ENCODE results near the gene USP47. TPM values are rescaled to one million over a fixed set of nuclear protein-coding genes. Genes with fewer than 3 reads are reported as not detected.

The USP47 gene
- total RNA-seq, 1 experiment from 2014 or later = 39.2 TPM

DNA sequence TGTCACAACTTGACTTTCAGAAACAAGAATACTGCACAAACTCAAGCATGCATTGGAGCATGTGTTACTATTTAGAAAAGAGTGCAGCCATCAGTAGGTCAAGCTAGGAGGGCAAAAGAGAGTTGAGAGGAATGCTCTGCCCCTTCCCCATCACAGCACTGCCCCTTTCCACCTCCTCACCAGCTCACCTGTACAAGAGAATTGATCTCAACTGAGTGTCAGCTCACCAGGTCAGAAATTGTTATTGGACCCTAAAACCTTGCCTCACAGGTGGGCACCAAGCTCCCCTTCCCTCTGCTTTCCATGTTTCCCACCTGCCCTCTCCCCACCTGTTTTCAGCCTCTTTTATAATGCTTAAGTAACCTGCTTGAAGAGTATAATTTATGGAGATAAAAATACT lies 117.8 kb downstream of the USP47 start:
- no peak overlapping the region for H3K4me3 ChIP-seq (ENCODE audit: low read depth in 2 of 2, low read length in 2 of 2)
- H3K27me3 ChIP-seq (ENCODE audit: control insufficient read depth, insufficient read depth, low read length) = no peaks in the 10 kb centered on the region
- peaks cover 19% of the 10 kb centered on the region for H3K36me3 ChIP-seq (ENCODE audit: control insufficient read depth, insufficient read depth, low read length)
- ChIA-PET POLR2A (no interaction called here), CTCF (no interaction called here)
- in situ Hi-C loops (cut with HindIII; ENCODE audit: low pct_unique_long_range_greater_than_20kb, low sequenced_read_pairs) = no loop called here
- TF ChIP-seq, protein P1, sequence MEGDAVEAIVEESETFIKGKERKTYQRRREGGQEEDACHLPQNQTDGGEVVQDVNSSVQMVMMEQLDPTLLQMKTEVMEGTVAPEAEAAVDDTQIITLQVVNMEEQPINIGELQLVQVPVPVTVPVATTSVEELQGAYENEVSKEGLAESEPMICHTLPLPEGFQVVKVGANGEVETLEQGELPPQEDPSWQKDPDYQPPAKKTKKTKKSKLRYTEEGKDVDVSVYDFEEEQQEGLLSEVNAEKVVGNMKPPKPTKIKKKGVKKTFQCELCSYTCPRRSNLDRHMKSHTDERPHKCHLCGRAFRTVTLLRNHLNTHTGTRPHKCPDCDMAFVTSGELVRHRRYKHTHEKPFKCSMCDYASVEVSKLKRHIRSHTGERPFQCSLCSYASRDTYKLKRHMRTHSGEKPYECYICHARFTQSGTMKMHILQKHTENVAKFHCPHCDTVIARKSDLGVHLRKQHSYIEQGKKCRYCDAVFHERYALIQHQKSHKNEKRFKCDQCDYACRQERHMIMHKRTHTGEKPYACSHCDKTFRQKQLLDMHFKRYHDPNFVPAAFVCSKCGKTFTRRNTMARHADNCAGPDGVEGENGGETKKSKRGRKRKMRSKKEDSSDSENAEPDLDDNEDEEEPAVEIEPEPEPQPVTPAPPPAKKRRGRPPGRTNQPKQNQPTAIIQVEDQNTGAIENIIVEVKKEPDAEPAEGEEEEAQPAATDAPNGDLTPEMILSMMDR (IDR thresholded peaks at IDR 0.05) = no peak
- TF ChIP-seq, protein P2, sequence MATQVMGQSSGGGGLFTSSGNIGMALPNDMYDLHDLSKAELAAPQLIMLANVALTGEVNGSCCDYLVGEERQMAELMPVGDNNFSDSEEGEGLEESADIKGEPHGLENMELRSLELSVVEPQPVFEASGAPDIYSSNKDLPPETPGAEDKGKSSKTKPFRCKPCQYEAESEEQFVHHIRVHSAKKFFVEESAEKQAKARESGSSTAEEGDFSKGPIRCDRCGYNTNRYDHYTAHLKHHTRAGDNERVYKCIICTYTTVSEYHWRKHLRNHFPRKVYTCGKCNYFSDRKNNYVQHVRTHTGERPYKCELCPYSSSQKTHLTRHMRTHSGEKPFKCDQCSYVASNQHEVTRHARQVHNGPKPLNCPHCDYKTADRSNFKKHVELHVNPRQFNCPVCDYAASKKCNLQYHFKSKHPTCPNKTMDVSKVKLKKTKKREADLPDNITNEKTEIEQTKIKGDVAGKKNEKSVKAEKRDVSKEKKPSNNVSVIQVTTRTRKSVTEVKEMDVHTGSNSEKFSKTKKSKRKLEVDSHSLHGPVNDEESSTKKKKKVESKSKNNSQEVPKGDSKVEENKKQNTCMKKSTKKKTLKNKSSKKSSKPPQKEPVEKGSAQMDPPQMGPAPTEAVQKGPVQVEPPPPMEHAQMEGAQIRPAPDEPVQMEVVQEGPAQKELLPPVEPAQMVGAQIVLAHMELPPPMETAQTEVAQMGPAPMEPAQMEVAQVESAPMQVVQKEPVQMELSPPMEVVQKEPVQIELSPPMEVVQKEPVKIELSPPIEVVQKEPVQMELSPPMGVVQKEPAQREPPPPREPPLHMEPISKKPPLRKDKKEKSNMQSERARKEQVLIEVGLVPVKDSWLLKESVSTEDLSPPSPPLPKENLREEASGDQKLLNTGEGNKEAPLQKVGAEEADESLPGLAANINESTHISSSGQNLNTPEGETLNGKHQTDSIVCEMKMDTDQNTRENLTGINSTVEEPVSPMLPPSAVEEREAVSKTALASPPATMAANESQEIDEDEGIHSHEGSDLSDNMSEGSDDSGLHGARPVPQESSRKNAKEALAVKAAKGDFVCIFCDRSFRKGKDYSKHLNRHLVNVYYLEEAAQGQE (IDR thresholded peaks at IDR 0.05; ENCODE audit: insufficient read depth in 1 of 2, low read depth in 2 of 2, low read length in 1 of 2) = no peak
- TF ChIP-seq POLR2AphosphoS5 (IDR thresholded peaks at IDR 0.05; ENCODE audit: low read depth, low read length) (no peak), SIN3A (IDR thresholded peaks at IDR 0.05; ENCODE audit: borderline replicate concordance, insufficient read depth, low read depth, low read length) (no peak)
- no peaks in the 10 kb centered on the region for H3K4me1 ChIP-seq (ENCODE audit: control insufficient read depth, insufficient read depth, low read length)
- intact Hi-C loops (cut with micrococcal nuclease; ENCODE audit: unreplicated experiment) = no loop called here
- no peak for DNase-seq (ENCODE audit: low read depth, low spot score)
- no peaks in the 10 kb centered on the region for H3K9me3 ChIP-seq (ENCODE audit: control insufficient read depth, insufficient read depth, low read depth, low read length)
- no TSS peak for BruUV-seq (replicated peaks)
- no peak for ATAC-seq
- H3K27ac ChIP-seq (ENCODE audit: low read length) = no peak overlapping the region

DNA sequence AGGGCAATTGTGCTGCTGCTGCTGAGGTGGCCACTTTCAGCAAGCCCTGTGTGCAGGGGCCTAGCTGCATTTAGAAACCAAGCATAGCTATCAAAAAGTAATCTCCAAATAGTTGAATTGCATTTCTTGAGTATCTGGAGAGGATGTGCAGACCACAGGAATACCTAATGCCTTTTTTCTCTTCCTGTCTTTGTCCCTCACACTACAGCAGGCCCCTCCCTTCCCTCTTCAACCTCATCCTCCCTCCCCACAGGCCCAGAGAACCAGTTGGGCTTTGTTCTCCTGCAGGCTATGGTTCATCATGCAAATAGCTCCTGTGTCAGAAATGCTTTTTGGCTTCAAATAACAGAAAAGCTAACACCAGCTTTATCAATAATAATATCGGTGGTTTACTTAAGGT lies 118.9 kb downstream of the USP47 start:
- no peak for ATAC-seq
- TF ChIP-seq, protein P1 (IDR thresholded peaks at IDR 0.05) = peak; percentile 8; the same call in 1 of the 2 replicates
- TF ChIP-seq, protein P2 (IDR thresholded peaks at IDR 0.05; ENCODE audit: insufficient read depth in 1 of 2, low read depth in 2 of 2, low read length in 1 of 2) = no peak
- no peak for TF ChIP-seq TCF7L2 (IDR thresholded peaks at IDR 0.05; ENCODE audit: low read depth, low read length)
- no peaks in the 10 kb centered on the region for H3K9me3 ChIP-seq (ENCODE audit: control insufficient read depth, insufficient read depth, low read depth, low read length)
- H3K4me3 ChIP-seq (ENCODE audit: low read depth in 2 of 2, low read length in 2 of 2) = no peak overlapping the region
- no peaks in the 10 kb centered on the region for H3K27me3 ChIP-seq (ENCODE audit: control insufficient read depth, insufficient read depth, low read length)
- DNase-seq (ENCODE audit: low read depth, low spot score) = no peak
- peaks cover 9% of the 10 kb centered on the region; the same call in 1 of the 2 replicates for H3K36me3 ChIP-seq (ENCODE audit: control insufficient read depth, insufficient read depth, low read length)
- no peaks in the 10 kb centered on the region for H3K4me1 ChIP-seq (ENCODE audit: control insufficient read depth, insufficient read depth, low read length)
- in situ Hi-C loops (cut with HindIII; ENCODE audit: low pct_unique_long_range_greater_than_20kb, low sequenced_read_pairs) = no loop called here
- no TSS peak for BruUV-seq (replicated peaks)
- ChIA-PET CTCF (no interaction called here), POLR2A (no interaction called here)
- H3K27ac ChIP-seq (ENCODE audit: low read length) = no peak overlapping the region
- intact Hi-C loops (cut with micrococcal nuclease; ENCODE audit: unreplicated experiment) = no loop called here

All from Panc1 (cell line).